ENCODE measurements around the gene RERE. TPM values are rescaled to one million over a fixed set of nuclear protein-coding genes. Genes with fewer than 3 reads are reported as not detected.

The RERE gene
- total RNA-seq, 1 donor: 55.0 TPM

- Histone ChIP-seq H3K4me1 (ENCODE audit: insufficient read depth, low read length) (peaks cover 27% of the 10 kb centered on the region), H3K27ac (ENCODE audit: low read depth, low read length) (no peak overlapping the region), H3K4me3 (ENCODE audit: insufficient read depth, low read length) (no peak overlapping the region), H3K9me3 (ENCODE audit: low read depth, low read length) (no peaks in the 10 kb centered on the region), H4K20me1 (ENCODE audit: insufficient read depth, low read length) (peaks cover 42% of the 10 kb centered on the region), H3K4me2 (ENCODE audit: insufficient read depth, low read length) (no peak overlapping the region), H2AFZ (ENCODE audit: low read length) (no peak overlapping the region), H3K79me2 (ENCODE audit: insufficient read depth, low read length) (no peaks in the 10 kb centered on the region), H3K27me3 (ENCODE audit: insufficient read depth, low read length) (no peaks in the 10 kb centered on the region), H3K36me3 (ENCODE audit: insufficient read depth, low read length) (peaks cover 35% of the 10 kb centered on the region)
- no peak for TF ChIP-seq CTCF (IDR thresholded peaks at IDR 0.05; ENCODE audit: extremely low read depth, low read depth, low read length)
- DNase-seq (ENCODE audit: insufficient read length, low spot score, missing footprints): no peak
Observed at GRCh38 chr1:8856689-8857412, 39.4 kb upstream of the RERE start.

GRCh38 chr1:8854240-8854639 lies 36.8 kb upstream of the RERE start:
- no peaks in the 10 kb centered on the region for H3K79me2 ChIP-seq (ENCODE audit: insufficient read depth, low read length)
- H3K27me3 ChIP-seq (ENCODE audit: insufficient read depth, low read length): no peaks in the 10 kb centered on the region
- peaks cover 20% of the 10 kb centered on the region for H3K4me1 ChIP-seq (ENCODE audit: insufficient read depth, low read length)
- no peak overlapping the region for H2AFZ ChIP-seq (ENCODE audit: low read length)
- H3K9me3 ChIP-seq (ENCODE audit: low read depth, low read length): no peaks in the 10 kb centered on the region
- H3K27ac ChIP-seq (ENCODE audit: low read depth, low read length): no peak overlapping the region
- TF ChIP-seq CTCF (IDR thresholded peaks at IDR 0.05; ENCODE audit: extremely low read depth, low read depth, low read length): no peak
- H4K20me1 ChIP-seq (ENCODE audit: insufficient read depth, low read length): peaks cover 19% of the 10 kb centered on the region
- no peak for DNase-seq (ENCODE audit: insufficient read length, low spot score, missing footprints)
- H3K4me2 ChIP-seq (ENCODE audit: insufficient read depth, low read length): no peak overlapping the region
- H3K36me3 ChIP-seq (ENCODE audit: insufficient read depth, low read length): peaks cover 12% of the 10 kb centered on the region
- H3K4me3 ChIP-seq (ENCODE audit: insufficient read depth, low read length): no peak overlapping the region

GRCh38 chr1:8851060-8851459 lies 33.6 kb upstream of the RERE start:
- Histone ChIP-seq H3K4me3 (ENCODE audit: insufficient read depth, low read length) (no peak overlapping the region), H3K9me3 (ENCODE audit: low read depth, low read length) (no peaks in the 10 kb centered on the region), H3K4me1 (ENCODE audit: insufficient read depth, low read length) (no peaks in the 10 kb centered on the region), H3K27ac (ENCODE audit: low read depth, low read length) (no peak overlapping the region), H3K79me2 (ENCODE audit: insufficient read depth, low read length) (no peaks in the 10 kb centered on the region), H4K20me1 (ENCODE audit: insufficient read depth, low read length) (no peaks in the 10 kb centered on the region), H3K36me3 (ENCODE audit: insufficient read depth, low read length) (no peaks in the 10 kb centered on the region), H3K27me3 (ENCODE audit: insufficient read depth, low read length) (peaks cover 2% of the 10 kb centered on the region), H2AFZ (ENCODE audit: low read length) (no peak overlapping the region), H3K4me2 (ENCODE audit: insufficient read depth, low read length) (no peak overlapping the region)
- no peak for TF ChIP-seq CTCF (IDR thresholded peaks at IDR 0.05; ENCODE audit: extremely low read depth, low read depth, low read length)
- DNase-seq (ENCODE audit: insufficient read length, low spot score, missing footprints): no peak

GRCh38 chr1:8848663-8849386 lies 31.4 kb upstream of the RERE start:
- TF ChIP-seq CTCF (IDR thresholded peaks at IDR 0.05; ENCODE audit: extremely low read depth, low read depth, low read length): peak; percentile 76
- H2AFZ ChIP-seq (ENCODE audit: low read length): no peak overlapping the region
- H3K4me1 ChIP-seq (ENCODE audit: insufficient read depth, low read length): no peaks in the 10 kb centered on the region
- H3K36me3 ChIP-seq (ENCODE audit: insufficient read depth, low read length): no peaks in the 10 kb centered on the region
- H3K4me2 ChIP-seq (ENCODE audit: insufficient read depth, low read length): peak overlapping the region; percentile 45
- H4K20me1 ChIP-seq (ENCODE audit: insufficient read depth, low read length): no peaks in the 10 kb centered on the region
- H3K9me3 ChIP-seq (ENCODE audit: low read depth, low read length): no peaks in the 10 kb centered on the region
- peaks cover 13% of the 10 kb centered on the region for H3K27me3 ChIP-seq (ENCODE audit: insufficient read depth, low read length)
- no peak overlapping the region for H3K27ac ChIP-seq (ENCODE audit: low read depth, low read length)
- H3K4me3 ChIP-seq (ENCODE audit: insufficient read depth, low read length): no peak overlapping the region
- peak; percentile 96 for DNase-seq (ENCODE audit: insufficient read length, low spot score, missing footprints)
- H3K79me2 ChIP-seq (ENCODE audit: insufficient read depth, low read length): no peaks in the 10 kb centered on the region

Measured in osteoblast (primary cell).